Stimulated activated CD4-positive, alpha-beta T cell treated with anti-CD3 and anti-CD28 coated beads, Interleukin-2, amount 100 ng/mL, for 4 hours (primary cell): ENCODE results near the gene ZDHHC11.
"Not testable (repeated sequence)": the region's sequence is repeated elsewhere in the genome, so short reads cannot be mapped to it uniquely, and the experiment has no call there.

Source experiments
- DNase-seq: peaks from one replicate; pipeline ENCODE4 v3.0.0-alpha.2; 2020; ENCODE audit warnings: low read depth

Gene ZDHHC11

DNA sequence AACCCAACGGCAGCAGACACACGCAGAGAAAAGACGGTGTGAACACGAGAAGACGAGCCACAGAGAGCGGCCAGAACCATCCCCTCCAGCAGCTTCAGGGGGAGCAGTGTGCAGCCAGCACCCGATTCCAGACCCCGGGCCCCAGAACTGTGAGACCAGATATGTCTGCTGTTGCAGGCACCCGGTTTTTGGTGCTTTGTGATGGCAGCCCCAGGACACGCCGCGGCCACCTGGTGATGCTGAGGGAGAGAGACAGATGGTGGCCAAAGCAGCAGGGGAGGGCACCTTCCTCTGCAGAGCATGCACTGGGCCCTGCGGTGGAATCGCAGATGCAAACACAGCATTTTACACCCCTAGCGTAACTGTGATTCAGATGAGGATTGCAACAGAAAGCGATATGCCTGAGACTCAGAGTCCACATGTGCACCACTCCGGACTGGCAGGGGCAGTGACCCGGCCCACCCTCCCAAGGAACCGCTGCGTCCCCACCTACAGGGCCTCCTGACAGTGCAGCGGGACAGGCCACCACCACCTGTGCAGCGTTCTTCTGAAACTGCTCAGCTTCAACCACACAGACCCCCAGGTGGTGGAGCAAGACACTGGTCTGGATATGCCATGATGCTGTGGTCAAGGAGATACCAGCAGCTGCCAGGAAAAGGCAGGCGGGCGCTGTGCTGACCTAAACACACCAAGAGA lies 90.3 kb downstream of the ZDHHC11 start:
- no peak for DNase-seq

DNA sequence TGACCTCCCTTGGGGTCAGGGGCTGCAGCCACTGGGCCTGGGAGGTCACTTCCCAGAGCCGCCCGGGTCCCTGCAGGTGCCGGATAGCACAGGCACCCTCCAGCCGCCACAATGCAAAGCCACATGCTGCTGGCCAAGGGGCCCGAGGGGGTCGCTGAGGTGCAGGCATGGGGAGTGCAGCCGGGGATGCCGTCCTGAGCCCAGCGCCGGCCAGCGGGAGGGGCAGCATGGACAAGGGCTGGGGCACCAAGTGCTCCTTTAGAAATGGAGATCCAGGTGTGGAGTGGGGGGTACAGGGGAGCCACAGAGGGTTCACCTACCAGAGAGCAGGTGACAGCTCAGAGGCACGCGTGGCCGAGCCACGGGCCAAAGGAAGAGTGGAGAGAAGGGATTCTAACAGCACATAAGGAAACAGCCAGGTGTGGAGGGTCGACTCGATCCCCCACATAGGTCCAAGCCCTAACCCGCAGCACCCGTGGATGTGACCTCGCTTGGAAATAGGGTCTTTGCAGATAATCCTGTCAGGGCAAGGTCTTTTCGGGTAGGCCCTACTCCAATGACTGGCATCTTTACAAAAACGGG lies 90.9 kb downstream of the ZDHHC11 start:
- DNase-seq: no peak

DNA sequence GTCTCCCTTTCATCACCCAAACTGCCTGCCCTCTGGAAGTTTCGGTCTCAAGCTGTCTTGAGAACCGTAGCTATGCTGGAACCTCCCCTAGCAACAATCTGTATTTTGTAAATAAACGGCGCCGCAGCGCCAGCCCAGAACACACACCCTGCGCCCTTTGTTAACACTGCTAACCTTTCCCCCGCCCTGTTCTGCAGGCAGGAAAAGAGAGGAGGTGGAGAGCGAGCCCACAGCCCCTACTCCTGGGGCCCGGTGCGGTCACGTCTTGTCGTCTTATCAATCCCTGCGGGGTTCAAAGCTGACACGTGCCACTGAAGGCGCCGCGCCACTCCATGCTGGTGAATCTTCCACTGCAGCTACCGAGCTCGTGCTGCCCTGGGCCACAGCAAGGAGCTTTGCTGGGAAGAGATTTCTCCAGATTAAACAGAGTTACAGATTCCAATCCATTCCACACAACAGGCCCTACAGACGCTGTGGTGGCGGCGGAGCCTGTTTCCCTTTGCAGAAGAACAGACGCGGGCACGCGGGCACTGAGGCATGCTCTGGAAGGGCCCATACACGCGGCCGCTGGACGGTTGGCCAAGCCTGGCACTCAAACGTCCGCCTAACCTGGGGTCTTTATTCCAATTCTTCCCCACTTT lies 91.6 kb downstream of the ZDHHC11 start:
- DNase-seq: peak; percentile 18

DNA sequence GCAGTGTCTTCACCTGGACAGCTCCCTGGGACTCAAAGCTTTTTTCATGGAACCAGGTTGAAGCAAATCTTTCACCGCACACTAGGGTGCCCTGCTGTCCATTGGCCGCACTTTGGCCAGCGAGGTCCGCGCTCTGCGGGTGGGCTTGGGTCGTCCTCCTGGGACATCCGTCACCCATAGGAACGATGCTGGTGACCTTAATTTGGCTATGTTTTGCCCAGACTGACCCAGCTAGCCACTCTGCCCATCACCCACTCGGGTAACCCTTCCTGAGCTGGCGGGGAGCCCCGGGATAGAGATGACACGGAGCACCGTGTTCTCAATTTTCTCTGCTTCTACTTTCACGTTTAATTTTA lies 92.1 kb downstream of the ZDHHC11 start:
- DNase-seq: no peak

DNA sequence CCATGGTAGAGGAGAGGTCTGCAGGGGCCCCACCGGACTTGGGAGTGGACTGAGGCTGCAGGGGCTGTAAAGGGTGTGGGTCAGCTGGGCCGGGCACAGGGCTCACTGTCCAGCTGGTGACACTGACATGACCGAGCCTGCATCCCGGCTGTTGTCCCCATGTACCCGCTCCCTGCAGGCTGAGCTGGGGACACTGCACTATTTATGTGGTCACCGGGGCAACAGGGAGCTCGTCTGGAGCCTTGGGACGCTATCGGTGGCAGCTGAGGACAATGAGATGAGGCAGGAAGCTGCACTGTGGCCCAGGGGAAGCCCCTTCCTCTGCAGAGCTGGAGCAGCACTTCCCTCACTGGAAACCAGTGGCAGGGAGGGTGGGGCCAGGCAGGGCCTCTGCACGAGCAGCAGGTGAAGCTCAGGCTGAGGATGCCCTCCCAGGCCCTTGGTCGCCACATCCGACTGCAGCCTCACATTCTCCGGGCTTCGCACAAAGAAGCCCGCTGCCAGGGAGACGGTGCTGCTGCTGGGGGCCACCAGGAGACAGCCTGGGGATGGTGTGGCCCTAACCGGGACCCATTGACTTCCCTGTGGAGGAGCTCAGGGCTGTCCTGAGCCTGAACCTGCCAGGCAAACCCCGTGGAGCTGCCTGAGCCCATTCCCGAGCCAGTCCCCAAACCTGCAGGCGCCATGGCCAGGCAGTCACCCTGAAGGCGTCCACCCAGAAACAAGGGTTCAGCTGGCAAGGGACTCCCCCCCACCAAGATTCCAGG lies 92.7 kb downstream of the ZDHHC11 start:
- no peak for DNase-seq

DNA sequence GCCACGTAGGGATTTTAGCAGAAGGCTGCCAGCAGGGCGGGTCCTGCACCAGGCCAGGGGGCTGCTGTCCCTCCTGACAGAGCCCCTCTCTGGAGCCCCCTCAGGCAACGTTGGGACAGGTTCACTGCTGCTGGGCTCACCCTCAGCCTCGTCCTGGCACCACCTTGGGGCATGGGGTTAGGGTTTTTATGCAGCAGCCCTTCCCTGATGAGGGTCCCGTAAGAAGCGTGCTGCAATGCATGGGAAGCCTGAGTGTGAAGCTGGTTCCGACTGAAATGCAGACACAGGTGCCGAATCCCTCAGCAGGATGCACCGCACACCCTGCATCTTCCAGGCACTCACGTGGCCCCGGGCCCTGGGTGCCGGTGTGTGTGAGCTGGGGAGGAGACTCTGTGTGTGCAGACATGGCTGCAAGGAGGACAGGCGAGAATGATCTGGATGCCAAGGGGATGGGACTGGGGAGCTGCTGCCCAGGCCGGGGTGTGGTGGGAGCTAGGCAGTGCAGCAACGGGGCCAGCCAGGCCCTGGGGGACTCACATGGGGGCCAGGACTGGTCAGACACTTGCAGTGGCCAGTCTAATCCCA lies 93.3 kb downstream of the ZDHHC11 start:
- no peak for DNase-seq

DNA sequence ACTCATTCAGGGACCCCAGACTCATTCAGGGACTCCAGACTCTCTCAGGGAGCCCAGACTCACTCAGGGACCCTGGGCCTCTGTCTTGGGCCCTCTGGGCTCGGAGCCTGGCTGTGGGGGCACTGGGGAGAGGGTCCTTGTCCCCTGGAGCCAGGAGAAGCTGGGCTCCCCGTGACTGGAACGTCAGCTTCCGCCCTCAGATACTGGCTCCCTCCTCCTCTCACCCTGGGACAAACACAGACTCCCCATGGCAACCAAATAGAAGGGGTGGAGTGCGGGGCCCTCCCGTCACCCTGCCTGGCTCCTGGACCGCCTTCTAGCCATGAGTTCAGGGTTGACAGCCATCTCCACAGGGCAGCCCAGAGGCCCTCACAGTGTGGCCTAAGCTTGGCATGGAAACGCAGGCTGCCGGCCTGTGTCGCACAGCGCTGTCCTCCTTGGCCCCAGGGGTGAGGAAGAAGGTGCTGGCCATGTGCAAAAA lies 93.9 kb downstream of the ZDHHC11 start:
- no peak for DNase-seq

DNA sequence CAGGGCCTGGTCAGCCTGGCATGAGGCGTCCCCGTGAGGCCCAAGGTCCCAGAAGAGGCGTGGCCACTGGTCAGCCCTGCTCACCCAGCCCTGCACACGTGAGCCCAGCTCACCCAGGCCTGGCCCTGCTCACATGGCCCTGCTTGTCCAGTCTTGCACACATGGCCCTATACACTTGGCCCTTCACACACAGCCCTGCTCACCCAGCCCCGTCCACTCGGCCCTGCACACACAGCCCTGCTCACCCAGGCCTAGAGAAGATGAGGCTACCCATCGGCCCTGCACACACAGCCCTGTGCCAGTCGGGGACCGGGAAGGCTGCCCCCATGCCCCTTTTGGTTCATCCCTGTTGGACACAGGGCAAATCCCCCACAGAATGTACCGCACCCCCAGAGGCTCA lies 94.6 kb downstream of the ZDHHC11 start:
- DNase-seq: no peak

DNA sequence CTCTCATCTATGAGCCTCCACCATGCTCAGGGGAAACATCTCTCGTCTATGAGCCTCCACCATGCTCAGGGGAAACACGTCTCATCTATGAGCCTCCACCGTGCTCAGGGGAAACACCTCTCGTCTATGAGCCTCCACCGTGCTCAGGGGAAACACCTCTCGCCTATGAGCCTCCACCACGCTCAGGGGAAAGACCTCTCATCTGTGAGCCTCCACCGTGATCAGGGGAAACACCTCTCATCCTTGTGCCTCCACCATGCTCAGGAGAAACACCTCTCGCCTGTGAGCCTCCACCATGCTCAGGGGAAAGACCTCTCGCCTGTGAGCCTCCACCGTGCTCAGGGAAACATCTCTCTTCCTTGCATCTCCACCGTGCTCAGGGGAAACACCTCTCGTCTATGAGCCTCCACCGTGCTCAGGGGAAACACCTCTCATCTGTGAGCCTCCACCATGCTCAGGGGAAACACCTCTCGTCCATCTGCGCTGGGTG lies 96.6 kb downstream of the ZDHHC11 start:
- DNase-seq: not testable (repeated sequence)

DNA sequence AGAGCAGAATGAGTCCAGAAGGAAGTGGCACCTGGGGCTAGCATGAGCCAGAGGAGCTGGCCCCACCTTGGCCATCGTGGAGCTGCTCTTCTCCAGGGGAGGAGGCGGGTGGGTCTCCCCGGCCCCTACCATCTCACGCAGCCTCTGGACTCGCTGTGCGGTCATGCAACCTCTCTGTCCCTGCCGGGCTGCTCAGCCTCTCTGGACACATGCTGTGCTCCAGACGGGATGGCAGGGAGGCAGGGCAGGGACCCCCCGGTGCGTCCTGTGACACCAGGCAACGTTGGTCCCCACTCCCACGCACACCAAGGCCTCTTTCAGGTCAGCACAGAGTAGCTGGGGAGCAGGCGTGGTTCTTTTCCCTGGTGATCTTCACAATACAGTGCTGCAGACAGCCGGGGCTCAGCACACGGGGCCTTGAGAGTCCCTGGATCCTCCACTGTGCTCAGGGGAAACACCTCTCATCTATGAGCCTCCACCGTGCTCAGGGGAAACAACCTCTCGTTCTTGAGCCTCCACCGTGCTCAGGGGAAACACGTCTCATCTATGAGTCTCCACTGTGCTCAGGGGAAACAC lies 97.1 kb downstream of the ZDHHC11 start:
- DNase-seq: not testable (repeated sequence)

DNA sequence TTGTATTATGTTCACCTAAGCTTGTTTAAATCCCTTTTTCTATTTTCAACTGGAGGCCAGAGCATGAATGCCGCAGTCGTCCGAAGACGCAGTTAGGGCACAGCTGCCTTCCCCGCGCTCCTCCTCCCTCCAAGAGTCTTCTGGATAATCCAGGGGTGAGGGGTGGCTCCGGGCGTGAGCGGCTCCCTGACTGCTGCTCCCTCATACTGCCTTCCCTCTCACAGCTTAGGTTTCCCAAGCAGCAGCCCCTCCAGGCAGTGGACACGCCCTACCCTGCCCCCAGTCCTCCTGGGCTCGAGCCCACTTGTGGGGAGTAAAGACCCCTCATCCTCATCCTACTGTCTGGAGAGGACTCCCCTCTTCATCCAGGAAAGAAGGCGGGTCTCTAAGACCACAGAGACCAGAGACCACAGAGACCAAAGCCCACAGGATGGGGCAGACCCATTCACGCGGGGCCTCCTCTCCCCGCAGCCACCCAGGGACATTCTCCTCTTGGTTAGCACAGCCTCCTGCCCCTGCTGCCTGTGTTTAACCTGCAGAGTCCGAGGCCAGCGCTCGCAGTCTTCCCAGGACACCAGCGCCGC lies 98.2 kb downstream of the ZDHHC11 start:
- not testable (repeated sequence) for DNase-seq

DNA sequence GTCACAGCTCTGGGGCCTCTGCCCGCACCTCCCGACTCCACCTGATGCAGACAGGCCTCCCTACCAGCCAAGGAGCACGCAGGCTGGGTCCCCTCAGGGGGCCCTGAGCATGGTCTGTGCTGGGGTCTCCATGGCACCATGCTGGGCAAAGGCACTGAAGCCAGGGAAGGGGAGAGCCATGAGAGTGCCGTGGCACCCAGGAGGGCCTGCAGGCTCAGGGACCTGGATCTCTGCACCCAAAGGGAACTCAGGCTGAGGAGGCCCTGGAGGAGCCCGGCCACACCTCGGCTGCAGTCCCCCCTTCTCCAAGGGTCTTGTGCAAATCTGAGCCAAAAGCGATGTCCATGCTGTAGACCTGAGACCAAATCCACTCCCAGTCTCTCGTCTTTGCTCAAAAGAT lies 98.8 kb downstream of the ZDHHC11 start:
- DNase-seq: not testable (repeated sequence)

DNA sequence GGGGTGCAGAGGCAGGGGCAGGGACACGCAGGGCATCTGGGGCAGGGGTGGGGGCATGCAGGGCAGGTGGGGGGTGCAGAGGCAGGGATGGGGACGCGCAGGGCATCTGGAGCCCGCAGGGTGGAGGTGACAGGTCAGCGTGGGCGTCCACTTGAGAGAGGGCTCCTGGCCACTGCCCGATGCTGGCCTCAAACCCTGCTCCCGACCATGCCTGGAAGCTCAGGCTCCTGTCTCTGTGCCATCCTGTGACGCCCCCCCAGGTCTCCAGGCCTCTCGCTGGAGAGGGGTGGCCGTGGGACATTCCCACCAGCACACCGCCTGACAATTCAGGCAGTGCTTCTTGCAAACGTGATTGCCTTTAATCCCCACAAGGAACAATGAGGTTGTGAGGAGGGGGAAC lies 99.3 kb downstream of the ZDHHC11 start:
- no peak for DNase-seq

DNA sequence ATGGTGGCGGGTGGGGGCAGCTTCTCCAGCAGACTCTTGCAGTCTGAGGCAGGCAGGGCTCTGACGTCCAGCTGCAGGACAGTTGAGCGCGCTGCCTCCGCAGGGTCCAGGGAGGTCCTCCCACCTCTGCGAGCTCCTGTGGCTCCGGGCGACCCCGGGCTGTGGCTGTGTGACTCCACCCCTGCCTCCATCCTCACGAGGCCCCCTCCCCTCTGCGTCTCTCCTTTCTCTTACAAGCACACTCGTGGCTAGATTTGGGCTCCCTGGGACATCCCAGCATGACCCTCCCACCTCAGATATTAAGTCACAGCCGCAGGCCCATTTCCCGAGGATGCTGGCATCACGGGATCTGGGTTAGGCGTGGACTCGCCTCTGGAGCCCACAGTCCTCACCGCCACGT lies 100.6 kb downstream of the ZDHHC11 start:
- not testable (repeated sequence) for DNase-seq

DNA sequence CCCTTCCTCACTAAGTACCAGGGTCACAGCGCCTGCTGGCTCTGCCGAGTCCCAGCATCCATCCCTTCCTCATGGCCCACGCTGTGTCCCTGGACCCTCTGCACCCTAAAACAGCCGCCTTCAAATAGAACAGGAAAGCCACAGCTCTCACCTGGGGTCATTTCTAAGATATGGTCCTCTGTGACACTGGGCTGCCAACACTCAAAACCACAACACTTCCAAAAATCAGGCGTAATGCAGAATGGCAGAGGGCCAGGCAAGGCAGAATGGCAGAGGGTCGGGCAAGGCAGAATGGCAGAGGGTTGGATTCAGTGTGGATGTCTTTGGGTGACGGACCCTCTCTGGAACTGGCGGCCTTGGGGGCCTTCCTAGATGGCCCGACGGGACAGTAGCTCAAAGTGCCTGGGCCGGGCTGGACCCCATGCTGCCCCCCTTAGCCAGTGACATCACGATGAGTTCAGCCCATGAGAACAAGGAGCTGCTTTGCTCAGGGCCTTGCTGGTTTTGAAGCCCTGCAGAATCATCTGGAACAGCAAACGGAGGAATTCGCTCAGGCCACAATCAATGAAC lies 101.6 kb downstream of the ZDHHC11 start:
- DNase-seq: no peak

DNA sequence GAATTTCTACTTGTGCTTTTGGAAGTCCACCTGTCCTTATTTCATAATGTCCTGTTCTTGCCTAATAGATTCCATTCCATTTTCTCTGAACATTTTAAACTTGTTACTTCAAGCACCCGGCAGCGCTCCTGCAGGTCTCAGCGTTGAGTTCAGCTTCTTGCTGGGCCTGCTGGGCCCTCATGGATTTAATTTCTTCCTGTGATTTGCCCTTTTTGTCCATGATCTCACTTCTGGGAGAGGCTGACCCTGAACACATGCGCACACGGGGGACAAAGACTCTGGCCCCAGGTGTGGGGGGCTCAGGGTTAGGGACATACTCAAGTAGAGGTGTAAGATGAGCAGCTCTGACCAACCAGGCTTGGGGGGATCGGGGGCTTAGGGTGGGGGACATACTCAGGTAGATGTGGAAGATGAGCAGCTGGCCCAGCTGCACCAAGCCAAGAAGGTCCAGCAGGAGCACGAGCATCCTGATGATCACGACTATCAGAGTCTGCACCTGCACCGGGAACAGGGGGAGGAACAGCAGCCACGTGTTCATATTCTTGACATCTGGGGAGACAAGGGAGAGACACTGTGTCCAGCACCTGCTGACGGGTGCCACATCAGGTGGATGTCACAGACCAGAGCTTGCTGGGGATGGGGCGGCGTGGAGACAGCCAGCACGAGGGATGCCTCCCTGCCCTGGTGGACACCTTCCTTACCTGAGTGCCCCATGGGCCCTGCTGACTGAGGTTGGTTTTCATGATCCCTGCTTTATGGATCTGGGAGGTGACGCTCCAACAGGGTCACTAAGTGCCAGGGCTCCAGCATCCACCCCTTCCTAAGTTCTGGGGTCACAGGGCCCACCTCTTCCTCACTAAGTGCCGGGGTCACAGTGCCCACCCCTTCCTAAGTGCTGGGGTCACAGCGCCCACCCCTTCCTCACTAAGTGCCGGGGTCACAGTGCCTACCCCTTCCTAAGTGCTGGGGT lies 102.5 kb downstream of the ZDHHC11 start:
- DNase-seq: not testable (repeated sequence)

DNA sequence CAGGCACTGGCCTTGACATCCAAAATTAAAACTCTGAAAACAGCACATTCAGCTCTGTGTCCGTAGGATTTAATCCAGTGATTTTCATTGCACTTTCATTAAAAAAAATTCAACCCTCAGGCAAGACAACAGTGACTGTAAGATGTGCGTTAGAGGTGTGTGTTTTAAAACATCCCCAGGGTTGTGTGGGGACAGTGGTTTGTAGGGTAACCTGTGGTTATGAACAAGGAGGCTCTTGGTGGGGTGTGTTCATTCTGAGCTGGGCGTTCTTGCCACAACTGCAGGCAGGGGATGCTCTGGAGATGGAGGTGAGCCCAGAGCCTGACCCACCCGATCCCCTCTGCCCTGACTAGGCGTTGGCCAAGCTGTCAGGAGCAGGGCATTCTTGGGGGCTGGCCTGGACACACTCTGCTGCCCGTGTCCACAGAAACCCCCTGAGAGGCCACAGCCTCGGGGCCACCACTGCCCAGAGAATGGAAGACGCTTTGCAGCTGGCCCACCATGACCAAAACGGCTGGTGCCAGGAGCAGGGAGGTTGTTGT lies 103.4 kb downstream of the ZDHHC11 start:
- DNase-seq: not testable (repeated sequence)

DNA sequence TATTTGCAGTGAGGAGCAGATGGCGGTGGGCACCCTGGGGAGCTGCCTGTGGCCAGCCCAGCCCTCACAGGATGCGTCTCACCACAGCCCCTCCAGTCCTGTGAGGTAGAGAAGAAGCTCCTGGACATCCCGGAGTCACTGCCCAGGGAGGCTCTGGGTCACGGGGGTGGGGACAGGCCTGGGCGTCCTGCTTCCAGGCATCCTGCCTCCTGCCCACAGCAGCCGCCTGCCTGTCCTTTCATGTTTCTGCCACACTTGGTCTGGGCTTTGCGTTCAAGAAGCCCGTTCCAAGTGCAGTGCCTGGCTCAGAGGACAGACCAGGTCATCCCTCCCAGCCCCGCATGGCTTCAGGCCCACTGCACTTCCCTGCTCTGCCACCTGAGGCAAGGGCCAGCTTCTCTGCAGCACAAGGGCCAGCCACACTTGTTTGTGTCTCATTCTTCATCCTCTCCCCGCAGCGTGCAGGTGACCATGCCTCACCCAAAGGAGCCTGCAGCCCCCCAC lies 104.5 kb downstream of the ZDHHC11 start:
- DNase-seq: no peak
